OCI-LY1 (cell line): ENCODE results near the gene KAT6B.

Experiments used
- EZH2 ChIP-seq: fragments of 200-600 bp; sonication (generic), shearing (Covaris generic); IDR thresholded peaks from 2 replicates; pipeline ENCODE4 v1.8.0; 2017; ENCODE audit warnings: borderline replicate concordance, mixed run types, mild to moderate bottlenecking, antibody characterized with exemption, low read length, moderate library complexity, mixed read lengths
- TF ChIP-seq, protein P1 (sequence below): fragments of 200-600 bp; sonication (generic), shearing (Covaris generic); IDR thresholded peaks from 2 replicates; pipeline ENCODE4 v1.5.1; 2017; ENCODE audit warnings: mild to moderate bottlenecking, antibody characterized with exemption, low read length, moderate library complexity, mixed read lengths

DNA sequence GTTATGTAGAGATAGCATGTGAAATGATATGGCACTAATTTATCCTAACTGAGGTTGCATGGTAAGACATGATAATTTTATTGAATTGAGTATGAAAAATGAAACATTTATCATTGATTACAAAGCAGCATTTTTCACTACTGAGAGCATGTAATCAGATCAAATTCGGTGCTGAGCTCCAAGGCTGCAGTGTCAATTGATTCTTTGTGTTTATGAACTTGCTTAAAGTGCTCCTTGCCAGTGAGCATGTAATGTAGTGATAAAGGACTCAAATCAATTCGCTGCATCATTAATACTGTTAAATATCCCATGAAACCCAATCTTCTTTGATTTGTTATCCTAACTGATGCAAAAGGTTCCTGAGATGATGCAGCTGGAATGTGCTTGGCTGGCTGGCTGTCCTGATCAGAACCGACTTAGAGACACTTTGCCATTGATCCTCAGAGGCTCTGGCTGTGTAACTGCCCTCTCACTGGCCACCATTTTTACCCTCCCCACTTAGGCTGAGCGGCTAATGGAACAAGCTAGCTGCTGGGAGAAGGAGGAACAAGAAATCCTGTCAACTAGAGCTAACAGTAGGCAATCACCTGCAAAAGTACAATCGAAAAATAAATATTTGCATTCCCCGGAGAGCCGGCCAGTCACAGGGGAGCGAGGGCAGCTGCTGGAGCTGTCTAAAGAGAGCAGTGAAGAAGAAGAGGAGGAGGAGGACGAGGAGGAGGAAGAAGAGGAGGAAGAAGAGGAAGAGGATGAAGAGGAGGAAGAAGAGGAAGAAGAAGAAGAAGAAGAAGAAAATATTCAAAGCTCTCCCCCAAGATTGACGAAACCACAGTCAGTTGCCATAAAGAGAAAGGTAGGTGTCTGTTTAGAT, 195.2 kb downstream of the KAT6B start:
- TF ChIP-seq, protein P1, sequence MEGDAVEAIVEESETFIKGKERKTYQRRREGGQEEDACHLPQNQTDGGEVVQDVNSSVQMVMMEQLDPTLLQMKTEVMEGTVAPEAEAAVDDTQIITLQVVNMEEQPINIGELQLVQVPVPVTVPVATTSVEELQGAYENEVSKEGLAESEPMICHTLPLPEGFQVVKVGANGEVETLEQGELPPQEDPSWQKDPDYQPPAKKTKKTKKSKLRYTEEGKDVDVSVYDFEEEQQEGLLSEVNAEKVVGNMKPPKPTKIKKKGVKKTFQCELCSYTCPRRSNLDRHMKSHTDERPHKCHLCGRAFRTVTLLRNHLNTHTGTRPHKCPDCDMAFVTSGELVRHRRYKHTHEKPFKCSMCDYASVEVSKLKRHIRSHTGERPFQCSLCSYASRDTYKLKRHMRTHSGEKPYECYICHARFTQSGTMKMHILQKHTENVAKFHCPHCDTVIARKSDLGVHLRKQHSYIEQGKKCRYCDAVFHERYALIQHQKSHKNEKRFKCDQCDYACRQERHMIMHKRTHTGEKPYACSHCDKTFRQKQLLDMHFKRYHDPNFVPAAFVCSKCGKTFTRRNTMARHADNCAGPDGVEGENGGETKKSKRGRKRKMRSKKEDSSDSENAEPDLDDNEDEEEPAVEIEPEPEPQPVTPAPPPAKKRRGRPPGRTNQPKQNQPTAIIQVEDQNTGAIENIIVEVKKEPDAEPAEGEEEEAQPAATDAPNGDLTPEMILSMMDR = no peak
- no peak for TF ChIP-seq EZH2
